K562 (cell line): ENCODE data around the gene STIL. TPM values are rescaled to one million over a fixed set of nuclear protein-coding genes. Genes with fewer than 3 reads are reported as not detected.

Experiments used
- ASH1L ChIP-seq: fragments of 450-650 bp; IDR thresholded peaks from 2 replicates; pipeline ENCODE4 v1.6.1; 2018; ENCODE audit warnings: borderline replicate concordance, mild to moderate bottlenecking, low read depth; ENCODE audit not compliant: partially characterized antibody
- ESRRA ChIP-seq: fragments of 450-650 bp; IDR thresholded peaks from 2 replicates; pipeline ENCODE4 v1.6.1; 2014; ENCODE audit warnings: low read depth, mild to moderate bottlenecking, moderate library complexity, borderline replicate concordance
- EWSR1 ChIP-seq: fragments of 450-650 bp; IDR thresholded peaks from 2 replicates; pipeline ENCODE4 v1.6.1; 2018; ENCODE audit warnings: borderline replicate concordance, mild to moderate bottlenecking, low read depth, moderate library complexity; ENCODE audit not compliant: partially characterized antibody
- FOS ChIP-seq: IDR thresholded peaks from 3 replicates; pipeline ENCODE4 v1.6.1; 2011; ENCODE audit not compliant: insufficient read length; ENCODE audit errors: extremely low read depth
- KDM1A ChIP-seq, 2 experiments: fragments of 450-650 bp; IDR thresholded peaks; 2 replicates each; pipeline ENCODE4 v1.6.1; 2016; ENCODE audit warnings: mild to moderate bottlenecking in 2 of 2
- NFXL1 ChIP-seq: fragments of 450-650 bp; formaldehyde crosslinking; IDR thresholded peaks from 2 replicates; pipeline ENCODE4 v1.4.0; 2021; ENCODE audit warnings: mild to moderate bottlenecking
- NR2F6 ChIP-seq: fragments of 450-650 bp; formaldehyde crosslinking; IDR thresholded peaks from 2 replicates; pipeline ENCODE4 v1.4.0; 2020; ENCODE audit warnings: mild to moderate bottlenecking
- POLR3G ChIP-seq: IDR thresholded peaks from 2 replicates; pipeline ENCODE4 v1.6.1; 2011; ENCODE audit not compliant: insufficient read length, insufficient replicate concordance; ENCODE audit errors: extremely low read depth
- RBM39 ChIP-seq: fragments of 200-400 bp; formaldehyde crosslinking; optimal IDR thresholded peaks from 2 replicates; pipeline ENCODE3; 2018; ENCODE audit warnings: low read depth, low read length
- TEAD1 ChIP-seq, 2 experiments: fragments of 450-650 bp in 1 of 2; sonication (generic) in 1 of 2; formaldehyde crosslinking; IDR thresholded peaks; 2 replicates each; pipeline versions ENCODE4 v1.4.0 to v1.8.0; 2020 to 2022; ENCODE audit warnings: mild to moderate bottlenecking in 2 of 2, missing genetic modification reagents in 1 of 2
- TRIM24 ChIP-seq, 2 experiments: fragments of 450-650 bp; IDR thresholded peaks; 2 replicates each; pipeline ENCODE4 v1.6.1; 2016
- ZBTB1 ChIP-seq: sonication (generic); formaldehyde crosslinking; IDR thresholded peaks from 2 replicates; pipeline ENCODE4 v1.8.1; 2023; ENCODE audit warnings: missing genetic modification reagents, low read depth, mild to moderate bottlenecking, borderline replicate concordance
- ZNF146 ChIP-seq: IDR thresholded peaks from one replicate; pipeline ENCODE4 v1.6.1; 2018; ENCODE audit warnings: missing compliant biosample characterization; ENCODE audit not compliant: unreplicated experiment
- ZNF436 ChIP-seq: fragments of 250-450, 450-650 bp; sonication (Bioruptor Pico); formaldehyde crosslinking; IDR thresholded peaks from 2 replicates; pipeline ENCODE4 v1.7.0; 2020; ENCODE audit warnings: mild to moderate bottlenecking
- ZNF778 ChIP-seq: fragments of 450-650 bp; formaldehyde crosslinking; IDR thresholded peaks from 2 replicates; pipeline ENCODE4 v1.4.0; 2020; ENCODE audit warnings: mild to moderate bottlenecking, moderate library complexity
- polyA plus RNA-seq, 8 experiments: library from polyadenylated mRNA; depleted of rRNA in 4 of 8; stranded (reverse) in 5 of 8; unstranded in 3 of 8; fragments of >200 nt; fragmentation: Nextera tagmentation in 2 of 8; fragmentation: Illumina TruSeq in 1 of 8; extraction: Ambion mirVana in 2 of 8; extraction: Trizol in 1 of 8; gene quantifications; 2 replicates each; pipeline versions ENCODE4 v1.2.1 to v1.2.3, GENCODE V29; 2011 to 2014; ENCODE audit warnings: inconsistent platforms in 1 of 8, missing spikeins in 1 of 8
- total RNA-seq, 7 experiments: library from RNA; depleted of rRNA in 6 of 7; stranded (reverse); fragments of >200 nt in 6 of 7; fragmentation: Illumina TruSeq in 2 of 7; extraction: Trizol in 2 of 7; gene quantifications; 2 replicates each; pipeline versions ENCODE4 v1.2.1 to v1.2.3, GENCODE V29; 2011 to 2021; ENCODE audit warnings: low replicate concordance in 1 of 7
- TF ChIP-seq, protein P1 (sequence below): fragments of 450-650 bp; IDR thresholded peaks from 2 replicates; pipeline ENCODE4 v1.6.1; 2014; ENCODE audit warnings: low read depth, mild to moderate bottlenecking, moderate library complexity, borderline replicate concordance
- TF ChIP-seq, protein P2 (sequence below): sonication (generic); formaldehyde crosslinking; IDR thresholded peaks from 2 replicates; pipeline ENCODE4 v1.4.0; 2020; ENCODE audit warnings: mild to moderate bottlenecking, missing genetic modification reagents
- TF ChIP-seq, protein P3 (sequence below): sonication (generic); formaldehyde crosslinking; IDR thresholded peaks from 2 replicates; pipeline ENCODE4 v1.8.0; 2022; ENCODE audit warnings: mild to moderate bottlenecking, missing genetic modification reagents

Gene STIL
- total and polyA plus RNA-seq, 9 of the 15 experiments (the other 6 are each of a cell fraction or from before 2014, with no cell fraction given) = 10.5 to 77.4 (median 39.6) TPM

DNA sequence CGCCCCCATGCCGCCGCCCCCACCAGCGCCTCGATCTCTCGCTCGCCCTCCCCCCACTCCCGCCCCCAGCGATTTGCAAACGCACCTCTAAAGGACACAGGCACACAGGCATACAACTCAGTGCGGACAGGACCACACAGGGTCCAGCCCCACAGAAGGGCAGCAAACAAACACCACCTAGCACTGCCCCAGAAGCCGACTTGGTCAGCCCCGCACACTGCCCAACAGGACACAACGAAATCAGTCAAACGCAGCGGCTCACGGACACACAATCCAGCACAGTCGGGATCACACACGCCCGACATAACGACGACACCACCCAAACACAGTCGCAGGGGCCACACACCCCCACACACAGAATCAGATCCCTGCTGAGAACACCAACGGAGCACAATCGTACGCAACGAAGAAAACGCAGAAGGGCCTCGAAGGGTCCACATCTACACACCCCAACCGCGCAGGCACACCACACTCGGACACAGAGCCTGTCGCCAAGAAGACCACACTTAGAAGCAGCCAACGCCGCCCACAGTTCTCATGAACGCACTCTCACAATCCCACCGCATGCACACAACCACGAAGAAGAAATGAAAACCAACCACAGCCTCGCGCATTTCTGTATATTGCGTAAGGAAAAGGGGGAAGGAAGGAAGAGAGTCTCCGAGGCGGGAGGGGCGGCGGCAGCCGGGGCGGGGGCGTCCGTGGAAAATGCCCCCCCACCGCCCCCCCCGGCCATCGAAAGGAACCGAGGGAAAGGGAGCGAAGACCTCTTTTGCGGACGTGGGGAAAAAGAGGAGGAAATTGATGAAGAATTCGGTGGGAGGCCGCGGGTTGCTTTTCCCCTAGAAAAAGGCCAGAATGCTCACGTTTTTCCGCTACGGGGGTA is 82.4 kb downstream of the STIL start (continued):
- TF ChIP-seq, protein P1, sequence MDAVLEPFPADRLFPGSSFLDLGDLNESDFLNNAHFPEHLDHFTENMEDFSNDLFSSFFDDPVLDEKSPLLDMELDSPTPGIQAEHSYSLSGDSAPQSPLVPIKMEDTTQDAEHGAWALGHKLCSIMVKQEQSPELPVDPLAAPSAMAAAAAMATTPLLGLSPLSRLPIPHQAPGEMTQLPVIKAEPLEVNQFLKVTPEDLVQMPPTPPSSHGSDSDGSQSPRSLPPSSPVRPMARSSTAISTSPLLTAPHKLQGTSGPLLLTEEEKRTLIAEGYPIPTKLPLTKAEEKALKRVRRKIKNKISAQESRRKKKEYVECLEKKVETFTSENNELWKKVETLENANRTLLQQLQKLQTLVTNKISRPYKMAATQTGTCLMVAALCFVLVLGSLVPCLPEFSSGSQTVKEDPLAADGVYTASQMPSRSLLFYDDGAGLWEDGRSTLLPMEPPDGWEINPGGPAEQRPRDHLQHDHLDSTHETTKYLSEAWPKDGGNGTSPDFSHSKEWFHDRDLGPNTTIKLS = no peak; the same call in 1 of the 2 replicates
- TF ChIP-seq ZNF436 (CRISPR knock-in tag) (no peak), ASH1L (no peak), ESRRA (peak; percentile 62; the same call in 1 of the 2 replicates), NFXL1 (CRISPR knock-in tag) (no peak), TEAD1 (CRISPR knock-in tag; IDR thresholded peaks at IDR 0.05) (0 out of 4 replicates have a peak, but pooled peaks of 1 of the 2 experiments have one; percentile 25), ZNF146 (CRISPR knock-in tag) (no peak), EWSR1 (no peak), RBM39 (no peak), ZNF778 (CRISPR knock-in tag) (no peak), NR2F6 (CRISPR knock-in tag) (no peak), TRIM24 (IDR thresholded peaks at IDR 0.05) (peak; percentile 74 to 75), FOS (no peak), KDM1A (IDR thresholded peaks at IDR 0.05) (no peak; a peak in 1 of 4 replicates), ZBTB1 (CRISPR knock-in tag) (peak; percentile 75; the same call in 1 of the 2 replicates), POLR3G (no peak)
- TF ChIP-seq, protein P2, sequence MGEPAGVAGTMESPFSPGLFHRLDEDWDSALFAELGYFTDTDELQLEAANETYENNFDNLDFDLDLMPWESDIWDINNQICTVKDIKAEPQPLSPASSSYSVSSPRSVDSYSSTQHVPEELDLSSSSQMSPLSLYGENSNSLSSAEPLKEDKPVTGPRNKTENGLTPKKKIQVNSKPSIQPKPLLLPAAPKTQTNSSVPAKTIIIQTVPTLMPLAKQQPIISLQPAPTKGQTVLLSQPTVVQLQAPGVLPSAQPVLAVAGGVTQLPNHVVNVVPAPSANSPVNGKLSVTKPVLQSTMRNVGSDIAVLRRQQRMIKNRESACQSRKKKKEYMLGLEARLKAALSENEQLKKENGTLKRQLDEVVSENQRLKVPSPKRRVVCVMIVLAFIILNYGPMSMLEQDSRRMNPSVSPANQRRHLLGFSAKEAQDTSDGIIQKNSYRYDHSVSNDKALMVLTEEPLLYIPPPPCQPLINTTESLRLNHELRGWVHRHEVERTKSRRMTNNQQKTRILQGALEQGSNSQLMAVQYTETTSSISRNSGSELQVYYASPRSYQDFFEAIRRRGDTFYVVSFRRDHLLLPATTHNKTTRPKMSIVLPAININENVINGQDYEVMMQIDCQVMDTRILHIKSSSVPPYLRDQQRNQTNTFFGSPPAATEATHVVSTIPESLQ (CRISPR knock-in tag) = no peak; the same call in 1 of the 2 replicates
- TF ChIP-seq, protein P3, sequence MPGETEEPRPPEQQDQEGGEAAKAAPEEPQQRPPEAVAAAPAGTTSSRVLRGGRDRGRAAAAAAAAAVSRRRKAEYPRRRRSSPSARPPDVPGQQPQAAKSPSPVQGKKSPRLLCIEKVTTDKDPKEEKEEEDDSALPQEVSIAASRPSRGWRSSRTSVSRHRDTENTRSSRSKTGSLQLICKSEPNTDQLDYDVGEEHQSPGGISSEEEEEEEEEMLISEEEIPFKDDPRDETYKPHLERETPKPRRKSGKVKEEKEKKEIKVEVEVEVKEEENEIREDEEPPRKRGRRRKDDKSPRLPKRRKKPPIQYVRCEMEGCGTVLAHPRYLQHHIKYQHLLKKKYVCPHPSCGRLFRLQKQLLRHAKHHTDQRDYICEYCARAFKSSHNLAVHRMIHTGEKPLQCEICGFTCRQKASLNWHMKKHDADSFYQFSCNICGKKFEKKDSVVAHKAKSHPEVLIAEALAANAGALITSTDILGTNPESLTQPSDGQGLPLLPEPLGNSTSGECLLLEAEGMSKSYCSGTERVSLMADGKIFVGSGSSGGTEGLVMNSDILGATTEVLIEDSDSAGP (CRISPR knock-in tag) = no peak
